K562 (cell line): ENCODE measurements around the gene GYPA. TPM values are rescaled to one million over a fixed set of nuclear protein-coding genes. Genes with fewer than 3 reads are reported as not detected.

Experiments
- ATAC-seq: fragments of 200-7000 bp; cut with Tn5 transposase; 3 replicates; pipeline ENCODE4 v1.9.1; 2020; ENCODE audit warnings: moderate library complexity
- BruUV-seq: library from RNA; stranded (reverse); fragments of 400-500 nt; replicated peaks from 2 replicates; lab custom pipeline; 2021; lab: Mats Ljungman, UMichigan
- CTCF ChIA-PET: fragments of 300-600 bp; formaldehyde crosslinking; extraction: SDS; loops from one replicate; lab custom pipeline; 2021; ENCODE audit warnings: low intra/inter-chr PET ratio; lab: Yijun Ruan, JAX
- POLR2A ChIA-PET: fragments of 300-600, 350-650 bp; sonication (Branson Sonifier 250); formaldehyde crosslinking; extraction: SDS; loops from one replicate; lab custom pipeline; 2021; ENCODE audit warnings: antibody characterized with exemption, inconsistent platforms; lab: Yijun Ruan, JAX
- DNase-seq, 4 experiments: peaks; one replicate each; pipeline versions ENCODE4 v3.0.0 to v3.0.0-alpha.2; 2011 to 2018; ENCODE audit warnings: low spot score in 3 of 4, mixed read lengths in 3 of 4; ENCODE audit errors: extremely low read depth in 1 of 4
- FAIRE-seq: peaks from 2 replicates; lab custom pipeline; 2011; peaks lifted over from hg19 to GRCh38; lab: Jason Lieb, UNC
- H2AFZ ChIP-seq: 2 replicates; pipeline ENCODE4 v1.6.0; 2011; ENCODE audit warnings: low read depth, low read length, control low read depth, inconsistent platforms
- H3K27ac ChIP-seq: fragments of 200-600 bp; 3 replicates; pipeline ENCODE4 v1.8.0; 2011; ENCODE audit warnings: low read depth, mild to moderate bottlenecking, control low read depth, inconsistent platforms, low read length, moderate library complexity, mixed read lengths; ENCODE audit errors: extremely low read depth
- H3K27me3 ChIP-seq, 2 experiments: fragments of 300-600 bp in 1 of 2; 2 replicates in 1 of 2; 3 replicates in 1 of 2; pipeline versions ENCODE4 v1.6.0 to v1.8.0; 2011; ENCODE audit warnings: inconsistent platforms in 2 of 2, low read length in 2 of 2, mild to moderate bottlenecking in 1 of 2, mixed read lengths in 1 of 2, moderate library complexity in 1 of 2; ENCODE audit not compliant: control insufficient read depth in 2 of 2, insufficient read depth in 2 of 2
- H3K36me3 ChIP-seq: fragments of 300-600 bp; 3 replicates; pipeline ENCODE4 v1.8.0; 2011; ENCODE audit warnings: mild to moderate bottlenecking, low read length, inconsistent platforms; ENCODE audit not compliant: control insufficient read depth, insufficient read depth
- H3K4me1 ChIP-seq, 2 experiments: fragments of 200-600 bp in 1 of 2; replicated peaks in 1 of 2; 2 replicates in 1 of 2; 3 replicates in 1 of 2; pipeline versions ENCODE4 v1.5.1 to v1.8.0; 2011; ENCODE audit warnings: inconsistent platforms in 2 of 2, low read length in 2 of 2, mild to moderate bottlenecking in 1 of 2, mixed read lengths in 1 of 2, moderate library complexity in 1 of 2; ENCODE audit not compliant: control insufficient read depth in 2 of 2, insufficient read depth in 2 of 2
- H3K4me2 ChIP-seq: 2 replicates; pipeline ENCODE4 v1.6.1; 2011; ENCODE audit warnings: low read length, control low read depth, inconsistent platforms, mixed read lengths; ENCODE audit not compliant: insufficient read depth
- H3K4me3 ChIP-seq: fragments of 200-600 bp; sonication (generic), shearing (Covaris generic); 2 replicates; pipeline ENCODE4 v1.5.1; 2016; ENCODE audit warnings: control low read depth, inconsistent platforms
- H3K79me2 ChIP-seq: fragments of 200-600 bp; 3 replicates; pipeline ENCODE4 v1.8.0; 2011; ENCODE audit warnings: low read length, inconsistent platforms; ENCODE audit not compliant: control insufficient read depth, insufficient read depth
- H3K9ac ChIP-seq, 2 experiments: 2 replicates each; pipeline versions ENCODE4 v1.6.0 to v1.6.1; 2011; ENCODE audit warnings: low read depth in 2 of 2, low read length in 2 of 2, control low read depth in 1 of 2, inconsistent platforms in 1 of 2, mild to moderate bottlenecking in 1 of 2, mixed read lengths in 1 of 2; ENCODE audit not compliant: insufficient read depth in 1 of 2
- H3K9me1 ChIP-seq: one replicate; pipeline ENCODE4 v1.6.0; 2011; ENCODE audit warnings: inconsistent platforms, mild to moderate bottlenecking, low read length, moderate library complexity; ENCODE audit not compliant: control insufficient read depth, insufficient read depth
- H3K9me3 ChIP-seq: replicated peaks from 2 replicates; pipeline ENCODE4 v1.5.1; 2011; ENCODE audit warnings: low read depth, low read length, inconsistent platforms; ENCODE audit not compliant: control insufficient read depth, insufficient read depth
- H4K20me1 ChIP-seq: replicated peaks from 2 replicates; pipeline ENCODE4 v1.6.1; 2011; ENCODE audit warnings: low read length, inconsistent platforms, mixed read lengths; ENCODE audit not compliant: control insufficient read depth, insufficient read depth
- ADNP ChIP-seq: fragments of 200-800 bp; sonication (Bioruptor generic); IDR thresholded peaks from 2 replicates; pipeline ENCODE4 v1.6.1; 2016; ENCODE audit warnings: missing genetic modification characterization, missing compliant biosample characterization
- CREB1 ChIP-seq, 2 experiments: sonication (generic) in 1 of 2; formaldehyde crosslinking in 1 of 2; IDR thresholded peaks; 2 replicates each; pipeline versions ENCODE4 v1.6.1 to v1.8.0; 2012 to 2022; ENCODE audit warnings: inconsistent platforms in 1 of 2, mild to moderate bottlenecking in 1 of 2, missing genetic modification reagents in 1 of 2, moderate library complexity in 1 of 2
- HDAC2 ChIP-seq: fragments of 450-650 bp; IDR thresholded peaks from 2 replicates; pipeline ENCODE4 v1.6.1; 2016; ENCODE audit warnings: mild to moderate bottlenecking
- NFIC ChIP-seq: fragments of 450-650 bp; IDR thresholded peaks from 2 replicates; pipeline ENCODE4 v1.6.1; 2017; ENCODE audit warnings: mild to moderate bottlenecking, inconsistent platforms
- NFIX ChIP-seq: fragments of 250-450 bp; sonication (Bioruptor Pico); IDR thresholded peaks from 2 replicates; pipeline ENCODE4 v1.4.0; 2020; ENCODE audit warnings: low read depth, mild to moderate bottlenecking, moderate library complexity
- RAD21 ChIP-seq, 2 experiments: fragments of 250-450 bp in 1 of 2; fragments of 450-650 bp in 1 of 2; sonication (Bioruptor Pico) in 1 of 2; formaldehyde crosslinking in 1 of 2; IDR thresholded peaks in 1 of 2; conservative IDR thresholded peaks in 1 of 2; 2 replicates each; pipeline versions ENCODE4 v1.4.0 to v1.8.0; 2020 to 2022; ENCODE audit warnings: mild to moderate bottlenecking in 2 of 2, moderate library complexity in 1 of 2
- ZBTB17 ChIP-seq: fragments of 450-650 bp; formaldehyde crosslinking; IDR thresholded peaks from 2 replicates; pipeline ENCODE4 v1.4.0; 2020; ENCODE audit warnings: mild to moderate bottlenecking
- ZEB2 ChIP-seq: fragments of 450-650 bp; IDR thresholded peaks from 2 replicates; pipeline ENCODE4 v1.6.1; 2016
- ZNF766 ChIP-seq: fragments of 200-800 bp; sonication (Bioruptor generic); conservative IDR thresholded peaks from 2 replicates; pipeline ENCODE4 v1.6.1; 2016; ENCODE audit warnings: missing genetic modification characterization, missing compliant biosample characterization
- WGBS: fragments of 100-300 bp; shearing (Covaris generic); methylation state at CpG from one replicate; pipeline ENCODE4 v1.1.6; 2016; ENCODE audit warnings: low coverage, mixed read lengths; ENCODE audit not compliant: insufficient coverage; ENCODE audit errors: missing lambda C conversion rate; 5-methylcytosine and 5-hydroxymethylcytosine counted together
- in situ Hi-C: fragments of 300-500 bp; cut with MboI; formaldehyde crosslinking; loops from 4 replicates; pipeline ENCODE4 v1.15.0; 2018; ENCODE audit warnings: inconsistent platforms, mixed read lengths
- intact Hi-C: fragments of 100-400 bp; cut with micrococcal nuclease; formaldehyde crosslinking; loops from 2 replicates; pipeline ENCODE4 v1.14.2; 2022
- polyA plus RNA-seq, 8 experiments: library from polyadenylated mRNA; depleted of rRNA in 4 of 8; stranded (reverse) in 5 of 8; unstranded in 3 of 8; fragments of >200 nt; fragmentation: Nextera tagmentation in 2 of 8; fragmentation: Illumina TruSeq in 1 of 8; extraction: Ambion mirVana in 2 of 8; extraction: Trizol in 1 of 8; gene quantifications; 2 replicates each; pipeline versions ENCODE4 v1.2.1 to v1.2.3, GENCODE V29; 2011 to 2014; ENCODE audit warnings: inconsistent platforms in 1 of 8, missing spikeins in 1 of 8
- total RNA-seq, 7 experiments: library from RNA; depleted of rRNA in 6 of 7; stranded (reverse); fragments of >200 nt in 6 of 7; fragmentation: Illumina TruSeq in 2 of 7; extraction: Trizol in 2 of 7; gene quantifications; 2 replicates each; pipeline versions ENCODE4 v1.2.1 to v1.2.3, GENCODE V29; 2011 to 2021; ENCODE audit warnings: low replicate concordance in 1 of 7
- TF ChIP-seq, protein P1 (sequence below), 2 experiments: fragments of 450-650 bp; conservative IDR thresholded peaks; 2 replicates each; pipeline ENCODE4 v1.6.1; 2017; ENCODE audit warnings: mild to moderate bottlenecking in 2 of 2, moderate library complexity in 2 of 2
- TF ChIP-seq, protein P2 (sequence below): fragments of 200-800 bp; sonication (Bioruptor generic); IDR thresholded peaks from 2 replicates; pipeline ENCODE4 v1.6.1; 2017; ENCODE audit warnings: missing genetic modification characterization, missing compliant biosample characterization
- TF ChIP-seq, protein P3 (sequence below): fragments of 450-650 bp; IDR thresholded peaks from 2 replicates; pipeline ENCODE4 v1.6.1; 2018; ENCODE audit warnings: mild to moderate bottlenecking, low read depth; ENCODE audit not compliant: partially characterized antibody
- TF ChIP-seq, protein P4 (sequence below): sonication (generic); formaldehyde crosslinking; IDR thresholded peaks from 2 replicates; pipeline ENCODE4 v1.8.1; 2023; ENCODE audit warnings: mild to moderate bottlenecking, missing genetic modification reagents

The GYPA gene
- total and polyA plus RNA-seq, 9 of the 15 experiments (the other 6 are each of a cell fraction or from before 2014, with no cell fraction given): 35.3 to 278 (median 122) TPM

DNA sequence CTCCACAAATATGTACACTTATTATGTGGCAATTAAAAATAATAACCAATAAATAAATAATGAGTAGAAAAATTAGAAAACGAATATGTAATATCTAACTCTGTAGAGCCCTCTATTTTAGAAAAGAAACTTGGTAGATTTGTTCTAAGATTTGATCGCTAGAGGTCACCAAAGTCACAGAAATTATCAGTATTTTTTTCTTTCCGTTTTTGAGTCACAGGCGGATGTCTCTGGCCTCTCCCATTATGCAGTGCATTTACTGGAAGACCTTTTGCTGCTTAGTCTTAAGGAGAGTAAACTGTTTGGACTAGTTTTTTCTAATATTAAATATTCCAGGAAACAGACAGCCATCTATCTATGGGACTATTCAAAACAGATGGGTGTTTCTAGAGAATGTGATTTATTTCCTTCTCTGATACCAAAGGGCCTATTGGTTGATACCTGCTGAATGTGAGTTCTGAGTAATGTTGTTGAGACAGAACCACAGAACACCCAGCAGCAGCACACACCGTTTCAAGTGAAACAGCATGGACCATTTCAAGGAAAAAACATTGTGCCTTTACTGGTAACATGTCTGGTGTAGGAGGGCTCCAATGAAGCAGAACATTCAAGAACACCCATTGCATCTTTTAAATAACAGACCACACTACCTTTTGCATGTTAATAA lies 34.0 kb upstream of the GYPA start (continued):
- TF ChIP-seq, protein P1, sequence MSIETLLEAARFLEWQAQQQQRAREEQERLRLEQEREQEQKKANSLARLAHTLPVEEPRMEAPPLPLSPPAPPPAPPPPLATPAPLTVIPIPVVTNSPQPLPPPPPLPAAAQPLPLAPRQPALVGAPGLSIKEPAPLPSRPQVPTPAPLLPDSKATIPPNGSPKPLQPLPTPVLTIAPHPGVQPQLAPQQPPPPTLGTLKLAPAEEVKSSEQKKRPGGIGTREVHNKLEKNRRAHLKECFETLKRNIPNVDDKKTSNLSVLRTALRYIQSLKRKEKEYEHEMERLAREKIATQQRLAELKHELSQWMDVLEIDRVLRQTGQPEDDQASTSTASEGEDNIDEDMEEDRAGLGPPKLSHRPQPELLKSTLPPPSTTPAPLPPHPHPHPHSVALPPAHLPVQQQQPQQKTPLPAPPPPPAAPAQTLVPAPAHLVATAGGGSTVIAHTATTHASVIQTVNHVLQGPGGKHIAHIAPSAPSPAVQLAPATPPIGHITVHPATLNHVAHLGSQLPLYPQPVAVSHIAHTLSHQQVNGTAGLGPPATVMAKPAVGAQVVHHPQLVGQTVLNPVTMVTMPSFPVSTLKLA (conservative IDR thresholded peaks at IDR 0.05): no peak
- TF ChIP-seq RAD21 (CRISPR knock-in tag; conservative IDR thresholded peaks at IDR 0.05 in 1 of 2, IDR thresholded peaks at IDR 0.05 in 1 of 2): peak; percentile 63 to 71
- TF ChIP-seq, all 486 proteins: peak for 5

DNA sequence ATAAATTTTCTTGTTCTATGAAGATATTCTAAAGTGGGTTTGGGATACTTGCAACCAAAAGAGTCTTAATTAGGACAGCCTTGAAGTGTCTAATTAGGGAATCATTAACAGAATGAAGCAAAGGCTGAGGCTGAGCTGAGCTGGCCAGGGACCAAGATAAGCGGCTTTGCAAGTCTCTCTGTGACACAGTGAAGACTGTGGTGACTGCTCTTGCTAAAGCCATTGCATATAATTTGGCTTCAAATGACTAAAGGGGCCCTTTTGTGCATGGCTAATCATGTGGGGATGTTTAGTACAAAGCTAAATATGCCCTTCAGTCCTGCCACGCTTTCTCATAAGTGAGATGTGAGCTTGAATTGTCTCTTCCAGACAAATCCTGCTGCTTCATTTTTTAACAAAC lies 31.2 kb upstream of the GYPA start:
- BruUV-seq: no TSS peak
- no peak for TF ChIP-seq NFIX (CRISPR knock-in tag)
- no peak for TF ChIP-seq ZNF766
- TF ChIP-seq HDAC2: no peak
- TF ChIP-seq, protein P2, sequence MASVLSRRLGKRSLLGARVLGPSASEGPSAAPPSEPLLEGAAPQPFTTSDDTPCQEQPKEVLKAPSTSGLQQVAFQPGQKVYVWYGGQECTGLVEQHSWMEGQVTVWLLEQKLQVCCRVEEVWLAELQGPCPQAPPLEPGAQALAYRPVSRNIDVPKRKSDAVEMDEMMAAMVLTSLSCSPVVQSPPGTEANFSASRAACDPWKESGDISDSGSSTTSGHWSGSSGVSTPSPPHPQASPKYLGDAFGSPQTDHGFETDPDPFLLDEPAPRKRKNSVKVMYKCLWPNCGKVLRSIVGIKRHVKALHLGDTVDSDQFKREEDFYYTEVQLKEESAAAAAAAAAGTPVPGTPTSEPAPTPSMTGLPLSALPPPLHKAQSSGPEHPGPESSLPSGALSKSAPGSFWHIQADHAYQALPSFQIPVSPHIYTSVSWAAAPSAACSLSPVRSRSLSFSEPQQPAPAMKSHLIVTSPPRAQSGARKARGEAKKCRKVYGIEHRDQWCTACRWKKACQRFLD (CRISPR knock-in tag): no peak
- TF ChIP-seq, protein P3, sequence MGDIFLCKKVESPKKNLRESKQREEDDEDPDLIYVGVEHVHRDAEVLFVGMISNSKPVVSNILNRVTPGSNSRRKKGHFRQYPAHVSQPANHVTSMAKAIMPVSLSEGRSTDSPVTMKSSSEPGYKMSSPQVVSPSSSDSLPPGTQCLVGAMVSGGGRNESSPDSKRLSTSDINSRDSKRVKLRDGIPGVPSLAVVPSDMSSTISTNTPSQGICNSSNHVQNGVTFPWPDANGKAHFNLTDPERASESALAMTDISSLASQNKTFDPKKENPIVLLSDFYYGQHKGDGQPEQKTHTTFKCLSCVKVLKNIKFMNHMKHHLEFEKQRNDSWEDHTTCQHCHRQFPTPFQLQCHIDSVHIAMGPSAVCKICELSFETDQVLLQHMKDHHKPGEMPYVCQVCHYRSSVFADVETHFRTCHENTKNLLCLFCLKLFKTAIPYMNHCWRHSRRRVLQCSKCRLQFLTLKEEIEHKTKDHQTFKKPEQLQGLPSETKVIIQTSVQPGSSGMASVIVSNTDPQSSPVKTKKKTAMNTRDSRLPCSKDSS: no peak
- TF ChIP-seq ZEB2: no peak
- TF ChIP-seq CREB1 (IDR thresholded peaks at IDR 0.05): no peak
- no peak for TF ChIP-seq CREB1 (CRISPR knock-in tag; IDR thresholded peaks at IDR 0.05)
- no peak for TF ChIP-seq NFIC
- TF ChIP-seq, protein P4, sequence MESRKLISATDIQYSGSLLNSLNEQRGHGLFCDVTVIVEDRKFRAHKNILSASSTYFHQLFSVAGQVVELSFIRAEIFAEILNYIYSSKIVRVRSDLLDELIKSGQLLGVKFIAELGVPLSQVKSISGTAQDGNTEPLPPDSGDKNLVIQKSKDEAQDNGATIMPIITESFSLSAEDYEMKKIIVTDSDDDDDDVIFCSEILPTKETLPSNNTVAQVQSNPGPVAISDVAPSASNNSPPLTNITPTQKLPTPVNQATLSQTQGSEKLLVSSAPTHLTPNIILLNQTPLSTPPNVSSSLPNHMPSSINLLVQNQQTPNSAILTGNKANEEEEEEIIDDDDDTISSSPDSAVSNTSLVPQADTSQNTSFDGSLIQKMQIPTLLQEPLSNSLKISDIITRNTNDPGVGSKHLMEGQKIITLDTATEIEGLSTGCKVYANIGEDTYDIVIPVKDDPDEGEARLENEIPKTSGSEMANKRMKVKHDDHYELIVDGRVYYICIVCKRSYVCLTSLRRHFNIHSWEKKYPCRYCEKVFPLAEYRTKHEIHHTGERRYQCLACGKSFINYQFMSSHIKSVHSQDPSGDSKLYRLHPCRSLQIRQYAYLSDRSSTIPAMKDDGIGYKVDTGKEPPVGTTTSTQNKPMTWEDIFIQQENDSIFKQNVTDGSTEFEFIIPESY (CRISPR knock-in tag): no peak
- TF ChIP-seq ADNP (tag): no peak
- no peak for TF ChIP-seq ZBTB17 (CRISPR knock-in tag)

More for the DNA sequence above, 31.2 kb upstream of the GYPA start:
- Histone ChIP-seq H3K27me3 (no peaks in the 10 kb centered on the region), H4K20me1 (no peaks in the 10 kb centered on the region), H3K79me2 (no peaks in the 10 kb centered on the region), H2AFZ (no peak overlapping the region), H3K36me3 (no peaks in the 10 kb centered on the region), H3K4me2 (no peak overlapping the region), H3K4me1 (no peaks in the 10 kb centered on the region), H3K27ac (no peak overlapping the region), H3K9me3 (no peaks in the 10 kb centered on the region), H3K9ac (no peak overlapping the region), H3K4me3 (no peak overlapping the region), H3K9me1 (no peaks in the 10 kb centered on the region)
- intact Hi-C loops: loop anchor here (10.0 kb wide), 2 partner anchors 183 to 1443 kb away; partner anchors contain the start of gene MMAA
- POLR2A ChIA-PET: interaction anchor here (0.6 kb wide), 1 partner anchor 784 kb away, joined by 3 read pairs; no protein-coding TSS in a partner anchor
- DNase-seq (no peak), FAIRE-seq (no peak), ATAC-seq (peak; percentile 51; the same call in 2 of the 3 replicates)
- CTCF ChIA-PET: no interaction called here
- 0% methylated on average over 2 of the region's 2 CpGs for WGBS
- in situ Hi-C loops: loop anchor here (25.0 kb wide), 1 partner anchor 891 kb away; no protein-coding TSS in a partner anchor
